HG03025 (cell line): Measurements from ENCODE around the gene FHIT.
A peak's percentile ranks its signal among the peaks of the same experiment; 100 is the strongest.

Source experiments
- ATAC-seq: cut with Tn5 transposase; IDR thresholded peaks from one replicate; pipeline ENCODE4 v1.9.1; 2021; ENCODE audit warnings: mild to moderate bottlenecking, moderate library complexity; ENCODE audit not compliant: unreplicated experiment, low FRiP score

The FHIT gene

GRCh38 chr3:60053526-60054265 is 1197.6 kb downstream of the FHIT start:
- no peak for ATAC-seq

- no peak for ATAC-seq
Observed at GRCh38 chr3:60048447-60048848, 1202.8 kb downstream of the FHIT start.

- no peak for ATAC-seq
Observed at GRCh38 chr3:60047426-60048200, 1203.6 kb downstream of the FHIT start.

GRCh38 chr3:60046210-60046609 is 1205.0 kb downstream of the FHIT start:
- no peak for ATAC-seq

GRCh38 chr3:60045686-60046085 is 1205.6 kb downstream of the FHIT start:
- no peak for ATAC-seq

- ATAC-seq = no peak
Observed at GRCh38 chr3:60036803-60037202, 1214.4 kb downstream of the FHIT start.

- ATAC-seq = no peak
Observed at GRCh38 chr3:60033901-60034453, 1217.3 kb downstream of the FHIT start.

GRCh38 chr3:60030982-60031381 is 1220.3 kb downstream of the FHIT start:
- no peak for ATAC-seq

GRCh38 chr3:60028233-60028632 is 1223.0 kb downstream of the FHIT start:
- no peak for ATAC-seq

GRCh38 chr3:60027335-60027734 is 1223.9 kb downstream of the FHIT start:
- no peak for ATAC-seq

- no peak for ATAC-seq
Observed at GRCh38 chr3:60025096-60026050, 1225.9 kb downstream of the FHIT start.

- ATAC-seq = no peak
Observed at GRCh38 chr3:60024400-60024799, 1226.9 kb downstream of the FHIT start.

- ATAC-seq = no peak
Observed at GRCh38 chr3:60023189-60023588, 1228.1 kb downstream of the FHIT start.

GRCh38 chr3:60017631-60018030 is 1233.6 kb downstream of the FHIT start:
- ATAC-seq = no peak

GRCh38 chr3:60015032-60015705 is 1236.1 kb downstream of the FHIT start:
- ATAC-seq = no peak

GRCh38 chr3:60013241-60013640 is 1238.0 kb downstream of the FHIT start:
- ATAC-seq = no peak

GRCh38 chr3:60011218-60011617 is 1240.0 kb downstream of the FHIT start:
- no peak for ATAC-seq

- ATAC-seq = peak; percentile 99
Observed at GRCh38 chr3:60010781-60011180, 1240.5 kb downstream of the FHIT start.

GRCh38 chr3:60009931-60010478 is 1241.2 kb downstream of the FHIT start:
- ATAC-seq = no peak

- no peak for ATAC-seq
Observed at GRCh38 chr3:60001369-60001768, 1249.9 kb downstream of the FHIT start.
